Spleen (tissue), 7 donors: ENCODE results near the gene E2F3.

Experiments
- CTCF ChIP-seq, 11 experiments: fragments of 200-600 bp in 7 of 11; fragments of 450-650 bp in 4 of 11; sonication (generic) in 4 of 11; IDR thresholded peaks in 8 of 11; conservative IDR thresholded peaks in 3 of 11; 1 replicate in 7 of 11; 2 replicates in 4 of 11; pipeline versions ENCODE4 v1.4.0 to v1.8.0; 2016 to 2021; ENCODE audit warnings: antibody characterized with exemption in 11 of 11, inconsistent platforms in 4 of 11, mild to moderate bottlenecking in 1 of 11
- POLR2A ChIP-seq, 3 donors: fragments of 450-650 bp; IDR thresholded peaks; one replicate each; pipeline ENCODE4 v1.5.1; 2017; ENCODE audit warnings: antibody characterized with exemption in 3 of 3, mild to moderate bottlenecking in 1 of 3
- POLR2AphosphoS5 ChIP-seq, 3 donors: sonication (generic); formaldehyde crosslinking; IDR thresholded peaks; one replicate each; pipeline ENCODE4 v1.5.1; 2017; ENCODE audit warnings: antibody characterized with exemption in 3 of 3
- donor health status: DM: no; HTN: no; CAD: no; lungs with moderate emphysema.
- donor health status: DM: no; HTN: no; CAD: no.
- donor health status: DM: no; HTN: no; CAD: no.

- TF ChIP-seq CTCF (IDR thresholded peaks at IDR 0.05 in 8 of 11, conservative IDR thresholded peaks at IDR 0.05 in 3 of 11) (no peak), POLR2AphosphoS5 (IDR thresholded peaks at IDR 0.05) (no peak), POLR2A (IDR thresholded peaks at IDR 0.05) (no peak)
These were observed 40.2 kb downstream of the E2F3 start for GRCh38 chr6:20441921-20442320.
